HEK293 (cell line): Measurements from ENCODE around the gene LDAF1.

Experiments used
- CTCF ChIA-PET: fragments of 350-600 bp; formaldehyde crosslinking; extraction: SDS; loops from one replicate; lab custom pipeline; 2021; ENCODE audit warnings: antibody characterized with exemption; lab: Yijun Ruan, JAX
- POLR2A ChIA-PET: fragments of 300-600 bp; formaldehyde crosslinking; extraction: SDS; loops from one replicate; lab custom pipeline; 2020; ENCODE audit warnings: antibody characterized with exemption, inconsistent platforms; lab: Yijun Ruan, JAX
- H3K27ac ChIP-seq: fragments of 200-500 bp; sonication (Bioruptor generic); 2 replicates; pipeline ENCODE4 v1.5.1; 2014; ENCODE audit warnings: low read depth, low read length, control low read depth, inconsistent platforms; ENCODE audit errors: extremely low read depth
- H3K36me3 ChIP-seq, 2 experiments: fragments of 200-500 bp in 1 of 2; sonication (Bioruptor generic) in 1 of 2; 1 replicate in 1 of 2; 2 replicates in 1 of 2; pipeline ENCODE4 v1.5.1; 2014 to 2017; ENCODE audit warnings: inconsistent platforms in 2 of 2, low read length in 2 of 2; ENCODE audit not compliant: control insufficient read depth in 2 of 2, insufficient read depth in 1 of 2
- H3K4me1 ChIP-seq: fragments of 200-500 bp; sonication (Bioruptor generic); 2 replicates; pipeline ENCODE4 v1.5.1; 2014; ENCODE audit warnings: mild to moderate bottlenecking, low read length, inconsistent platforms; ENCODE audit not compliant: control insufficient read depth, insufficient read depth
- H3K4me3 ChIP-seq: 2 replicates; pipeline ENCODE4 v1.5.1; 2011; ENCODE audit warnings: low read depth, mild to moderate bottlenecking, control low read depth, low read length, moderate library complexity
- H3K9me3 ChIP-seq: fragments of 200-500 bp; sonication (Bioruptor generic); 2 replicates; pipeline ENCODE4 v1.5.1; 2014; ENCODE audit warnings: low read depth, low read length, inconsistent platforms; ENCODE audit not compliant: control insufficient read depth, insufficient read depth
- HOXD13 ChIP-seq: sonication (generic); formaldehyde crosslinking; IDR thresholded peaks from 2 replicates; pipeline ENCODE4 v1.8.0; 2022; ENCODE audit warnings: missing genetic modification reagents, borderline replicate concordance
- SETDB1 ChIP-seq: IDR thresholded peaks from one replicate; pipeline ENCODE4 v1.6.1; 2017; ENCODE audit warnings: mild to moderate bottlenecking, low read length, moderate library complexity, mixed read lengths; ENCODE audit not compliant: insufficient read length
- YY2 ChIP-seq: fragments of 450-650 bp; formaldehyde crosslinking; IDR thresholded peaks from 2 replicates; pipeline ENCODE4 v1.5.1; 2016; ENCODE audit warnings: missing biosample characterization, missing genetic modification characterization
- ZBTB26 ChIP-seq: fragments of 450-650 bp; formaldehyde crosslinking; optimal IDR thresholded peaks from 2 replicates; pipeline ENCODE3; 2016; ENCODE audit warnings: missing biosample characterization, mild to moderate bottlenecking, missing genetic modification characterization
- ZBTB8A ChIP-seq: fragments of 450-650 bp; formaldehyde crosslinking; IDR thresholded peaks from 2 replicates; pipeline ENCODE4 v1.5.1; 2016; ENCODE audit warnings: missing biosample characterization, missing genetic modification characterization
- ZFHX2 ChIP-seq: fragments of 450-650 bp; formaldehyde crosslinking; conservative IDR thresholded peaks from 2 replicates; pipeline ENCODE4 v1.5.1; 2016; ENCODE audit warnings: missing biosample characterization, missing genetic modification characterization
- ZNF138 ChIP-seq: fragments of 450-650 bp; formaldehyde crosslinking; IDR thresholded peaks from 2 replicates; pipeline ENCODE4 v1.5.1; 2016; ENCODE audit warnings: missing biosample characterization, missing genetic modification characterization, borderline replicate concordance
- ZNF335 ChIP-seq: fragments of 450-650 bp; formaldehyde crosslinking; conservative IDR thresholded peaks from 2 replicates; pipeline ENCODE4 v1.5.1; 2016; ENCODE audit warnings: missing biosample characterization, missing genetic modification characterization
- ZNF362 ChIP-seq: fragments of 450-650 bp; formaldehyde crosslinking; IDR thresholded peaks from 2 replicates; pipeline ENCODE4 v1.5.1; 2016; ENCODE audit warnings: missing biosample characterization, missing genetic modification characterization
- ZNF529 ChIP-seq: fragments of 450-650 bp; formaldehyde crosslinking; IDR thresholded peaks from 2 replicates; pipeline ENCODE4 v1.5.1; 2017; ENCODE audit warnings: missing genetic modification characterization, missing biosample characterization; ENCODE audit not compliant: insufficient replicate concordance
- ZNF629 ChIP-seq: fragments of 450-650 bp; formaldehyde crosslinking; IDR thresholded peaks from 2 replicates; pipeline ENCODE4 v1.5.1; 2017; ENCODE audit warnings: missing biosample characterization, missing genetic modification characterization
- ZXDB ChIP-seq: fragments of 450-650 bp; formaldehyde crosslinking; IDR thresholded peaks from 2 replicates; pipeline ENCODE4 v1.5.1; 2016; ENCODE audit warnings: missing biosample characterization, missing genetic modification characterization
- TF ChIP-seq, protein P1 (sequence below): fragments of 450-650 bp; formaldehyde crosslinking; IDR thresholded peaks from 2 replicates; pipeline ENCODE4 v1.5.1; 2016; ENCODE audit warnings: missing biosample characterization, missing genetic modification characterization
- TF ChIP-seq, protein P2 (sequence below): fragments of 450-650 bp; formaldehyde crosslinking; IDR thresholded peaks from 2 replicates; pipeline ENCODE4 v1.5.1; 2017; ENCODE audit warnings: missing biosample characterization, missing genetic modification characterization
- TF ChIP-seq, protein P3 (sequence below): fragments of 450-650 bp; formaldehyde crosslinking; IDR thresholded peaks from 2 replicates; pipeline ENCODE4 v1.5.1; 2016; ENCODE audit warnings: missing biosample characterization, missing genetic modification characterization

The LDAF1 gene

DNA sequence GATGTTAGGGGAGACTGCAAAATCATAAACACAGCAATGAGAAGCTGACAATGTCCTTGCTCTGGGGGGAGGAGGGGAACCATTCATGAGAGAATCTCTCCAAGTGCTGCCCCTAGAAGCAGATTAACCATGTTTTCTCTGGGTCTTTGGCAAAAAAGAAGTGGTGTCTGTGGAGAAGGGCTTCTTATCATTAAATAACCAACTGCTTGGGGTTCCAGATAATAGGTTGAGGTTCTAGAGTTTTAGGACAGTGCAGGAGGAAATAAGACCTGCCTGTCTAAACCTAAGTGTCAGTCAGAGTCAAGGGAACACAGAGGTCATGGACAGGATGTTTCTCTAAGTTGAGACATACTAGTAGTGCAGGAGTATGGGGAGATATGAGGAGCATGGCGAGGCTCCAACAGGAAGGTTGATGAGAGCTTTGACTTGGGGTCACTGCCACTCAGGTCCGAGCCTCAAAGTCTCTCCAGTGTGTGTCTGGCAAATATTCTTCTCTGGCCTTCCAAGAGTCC, 69.9 kb downstream of the LDAF1 start:
- POLR2A ChIA-PET = interaction anchor here (0.6 kb wide), 1 partner anchor 1439 kb away, joined by 3 read pairs; no protein-coding TSS in a partner anchor
- Histone ChIP-seq H3K9me3 (no peaks in the 10 kb centered on the region), H3K36me3 (no peaks in the 10 kb centered on the region), H3K27ac (no peak overlapping the region), H3K4me3 (no peak overlapping the region), H3K4me1 (no peaks in the 10 kb centered on the region)
- no peak for TF ChIP-seq HOXD13 (CRISPR knock-in tag)
- TF ChIP-seq ZNF629 (tag by site-specific recombination) = no peak
- TF ChIP-seq, protein P1, sequence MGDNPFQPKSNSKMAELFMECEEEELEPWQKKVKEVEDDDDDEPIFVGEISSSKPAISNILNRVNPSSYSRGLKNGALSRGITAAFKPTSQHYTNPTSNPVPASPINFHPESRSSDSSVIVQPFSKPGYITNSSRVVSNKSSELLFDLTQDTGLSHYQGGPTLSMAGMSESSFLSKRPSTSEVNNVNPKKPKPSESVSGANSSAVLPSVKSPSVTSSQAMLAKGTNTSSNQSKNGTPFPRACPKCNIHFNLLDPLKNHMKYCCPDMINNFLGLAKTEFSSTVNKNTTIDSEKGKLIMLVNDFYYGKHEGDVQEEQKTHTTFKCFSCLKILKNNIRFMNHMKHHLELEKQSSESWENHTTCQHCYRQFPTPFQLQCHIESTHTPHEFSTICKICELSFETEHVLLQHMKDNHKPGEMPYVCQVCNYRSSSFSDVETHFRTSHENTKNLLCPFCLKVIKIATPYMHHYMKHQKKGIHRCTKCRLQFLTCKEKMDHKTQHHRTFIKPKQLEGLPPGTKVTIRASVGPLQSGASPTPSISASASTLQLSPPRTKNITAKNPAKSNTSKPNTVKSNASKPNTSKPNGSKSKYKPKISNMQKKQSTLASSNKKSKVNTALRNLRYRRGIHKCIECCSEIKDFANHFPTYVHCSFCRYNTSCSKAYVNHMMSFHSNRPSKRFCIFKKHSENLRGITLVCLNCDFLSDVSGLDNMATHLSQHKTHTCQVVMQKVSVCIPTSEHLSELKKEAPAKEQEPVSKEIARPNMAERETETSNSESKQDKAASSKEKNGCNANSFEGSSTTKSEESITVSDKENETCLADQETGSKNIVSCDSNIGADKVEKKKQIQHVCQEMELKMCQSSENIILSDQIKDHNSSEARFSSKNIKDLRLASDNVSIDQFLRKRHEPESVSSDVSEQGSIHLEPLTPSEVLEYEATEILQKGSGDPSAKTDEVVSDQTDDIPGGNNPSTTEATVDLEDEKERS (tag by site-specific recombination) = no peak
- no peak for TF ChIP-seq ZNF529 (tag by site-specific recombination)
- TF ChIP-seq, protein P2, sequence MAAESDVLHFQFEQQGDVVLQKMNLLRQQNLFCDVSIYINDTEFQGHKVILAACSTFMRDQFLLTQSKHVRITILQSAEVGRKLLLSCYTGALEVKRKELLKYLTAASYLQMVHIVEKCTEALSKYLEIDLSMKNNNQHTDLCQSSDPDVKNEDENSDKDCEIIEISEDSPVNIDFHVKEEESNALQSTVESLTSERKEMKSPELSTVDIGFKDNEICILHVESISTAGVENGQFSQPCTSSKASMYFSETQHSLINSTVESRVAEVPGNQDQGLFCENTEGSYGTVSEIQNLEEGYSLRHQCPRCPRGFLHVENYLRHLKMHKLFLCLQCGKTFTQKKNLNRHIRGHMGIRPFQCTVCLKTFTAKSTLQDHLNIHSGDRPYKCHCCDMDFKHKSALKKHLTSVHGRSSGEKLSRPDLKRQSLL (tag by site-specific recombination) = no peak
- no peak for TF ChIP-seq ZBTB26 (tag by site-specific recombination)
- no peak for TF ChIP-seq YY2
- no peak for TF ChIP-seq ZXDB (tag by site-specific recombination)
- TF ChIP-seq, protein P3, sequence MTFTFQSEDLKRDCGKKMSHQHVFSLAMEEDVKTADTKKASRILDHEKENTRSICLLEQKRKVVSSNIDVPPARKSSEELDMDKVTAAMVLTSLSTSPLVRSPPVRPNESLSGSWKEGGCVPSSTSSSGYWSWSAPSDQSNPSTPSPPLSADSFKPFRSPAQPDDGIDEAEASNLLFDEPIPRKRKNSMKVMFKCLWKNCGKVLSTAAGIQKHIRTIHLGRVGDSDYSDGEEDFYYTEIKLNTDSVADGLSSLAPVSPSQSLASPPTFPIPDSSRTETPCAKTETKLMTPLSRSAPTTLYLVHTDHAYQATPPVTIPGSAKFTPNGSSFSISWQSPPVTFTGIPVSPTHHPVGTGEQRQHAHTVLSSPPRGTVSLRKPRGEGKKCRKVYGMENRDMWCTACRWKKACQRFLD (tag by site-specific recombination) = no peak
- TF ChIP-seq ZNF138 (tag by site-specific recombination) = no peak
- TF ChIP-seq ZBTB8A (tag by site-specific recombination) = no peak
- TF ChIP-seq ZNF362 = no peak
- no peak for TF ChIP-seq ZNF335 (tag by site-specific recombination)
- no peak for TF ChIP-seq ZFHX2 (tag by site-specific recombination)
- TF ChIP-seq SETDB1 = no peak
- CTCF ChIA-PET = no interaction called here
